A549 (cell line): ENCODE measurements around the gene SPTBN4.

Experiments
- BHLHE40 ChIP-seq: IDR thresholded peaks from 2 replicates; pipeline ENCODE4 v1.6.1; 2012; ENCODE audit warnings: low read depth, low read length, inconsistent platforms
- CTCF ChIP-seq: fragments of >200 bp; sonication (Bioruptor Twin); formaldehyde crosslinking; IDR thresholded peaks from 3 replicates; pipeline ENCODE4 v1.5.1; 2016
- EP300 ChIP-seq, 2 experiments: fragments of >200 bp; sonication (Bioruptor Twin); formaldehyde crosslinking; IDR thresholded peaks; 2 replicates in 1 of 2; 3 replicates in 1 of 2; pipeline ENCODE4 v1.6.1; 2016 to 2017
- JUNB ChIP-seq: fragments of >200 bp; sonication (Bioruptor Twin); formaldehyde crosslinking; IDR thresholded peaks from 2 replicates; pipeline ENCODE4 v1.6.1; 2016
- PHF8 ChIP-seq: fragments of 200-600 bp; sonication (generic); IDR thresholded peaks from 2 replicates; pipeline ENCODE4 v1.6.1; 2016; ENCODE audit warnings: low read depth, mild to moderate bottlenecking, antibody characterized with exemption, moderate library complexity, borderline replicate concordance
- RAD21 ChIP-seq, 2 experiments: fragments of >200 bp in 1 of 2; sonication (Bioruptor Twin) in 1 of 2; formaldehyde crosslinking in 1 of 2; IDR thresholded peaks in 1 of 2; conservative IDR thresholded peaks in 1 of 2; 2 replicates in 1 of 2; 3 replicates in 1 of 2; pipeline ENCODE4 v1.6.1; 2012 to 2018; ENCODE audit warnings: inconsistent platforms in 1 of 2
- REST ChIP-seq: fragments of 200-600 bp; sonication (generic); IDR thresholded peaks from 2 replicates; pipeline ENCODE4 v1.6.1; 2016; ENCODE audit warnings: antibody characterized with exemption, mild to moderate bottlenecking, moderate library complexity
- SMC3 ChIP-seq: fragments of >200 bp; sonication (Bioruptor Twin); formaldehyde crosslinking; IDR thresholded peaks from 3 replicates; pipeline ENCODE4 v1.6.1; 2018; ENCODE audit warnings: inconsistent platforms

- TF ChIP-seq CTCF (no peak), EP300 (IDR thresholded peaks at IDR 0.05) (no peak), PHF8 (no peak), JUNB (no peak), REST (no peak), RAD21 (conservative IDR thresholded peaks at IDR 0.05 in 1 of 2, IDR thresholded peaks at IDR 0.05 in 1 of 2) (no peak), BHLHE40 (no peak), SMC3 (no peak)
These were observed 41.1 kb downstream of the SPTBN4 start for GRCh38 chr19:40507892-40508291.
